K562 (cell line): ENCODE measurements around the gene SCRN1. TPM values are rescaled to one million over a fixed set of nuclear protein-coding genes. Genes with fewer than 3 reads are reported as not detected.
A peak's percentile ranks its signal among the peaks of the same experiment; 100 is the strongest.

ENCODE experiments used
- ATAC-seq: fragments of 200-7000 bp; cut with Tn5 transposase; 3 replicates; pipeline ENCODE4 v1.9.1; 2020; ENCODE audit warnings: moderate library complexity
- Bru-seq: library from RNA; stranded (reverse); fragments of 400-500 nt; gene quantifications from one replicate; lab custom pipeline; 2021; lab: Mats Ljungman, UMichigan
- BruChase-seq, 2 experiments: library from RNA; stranded (reverse); fragments of 400-500 nt; gene quantifications; one replicate each; lab custom pipeline; 2021; lab: Mats Ljungman, UMichigan
- BruUV-seq: library from RNA; stranded (reverse); fragments of 400-500 nt; replicated peaks from 2 replicates; lab custom pipeline; 2021; lab: Mats Ljungman, UMichigan
- CTCF ChIA-PET: fragments of 300-600 bp; formaldehyde crosslinking; extraction: SDS; loops from one replicate; lab custom pipeline; 2021; ENCODE audit warnings: low intra/inter-chr PET ratio; lab: Yijun Ruan, JAX
- POLR2A ChIA-PET: fragments of 300-600, 350-650 bp; sonication (Branson Sonifier 250); formaldehyde crosslinking; extraction: SDS; loops from one replicate; lab custom pipeline; 2021; ENCODE audit warnings: antibody characterized with exemption, inconsistent platforms; lab: Yijun Ruan, JAX
- DNase-seq, 4 experiments: peaks; one replicate each; pipeline versions ENCODE4 v3.0.0 to v3.0.0-alpha.2; 2011 to 2018; ENCODE audit warnings: low spot score in 3 of 4, mixed read lengths in 3 of 4; ENCODE audit errors: extremely low read depth in 1 of 4
- FAIRE-seq: peaks from 2 replicates; lab custom pipeline; 2011; peaks lifted over from hg19 to GRCh38; lab: Jason Lieb, UNC
- H2AFZ ChIP-seq: 2 replicates; pipeline ENCODE4 v1.6.0; 2011; ENCODE audit warnings: low read depth, low read length, control low read depth, inconsistent platforms
- H3K27ac ChIP-seq: fragments of 200-600 bp; 3 replicates; pipeline ENCODE4 v1.8.0; 2011; ENCODE audit warnings: low read depth, mild to moderate bottlenecking, control low read depth, inconsistent platforms, low read length, moderate library complexity, mixed read lengths; ENCODE audit errors: extremely low read depth
- H3K27me3 ChIP-seq, 2 experiments: fragments of 300-600 bp in 1 of 2; 2 replicates in 1 of 2; 3 replicates in 1 of 2; pipeline versions ENCODE4 v1.6.0 to v1.8.0; 2011; ENCODE audit warnings: inconsistent platforms in 2 of 2, low read length in 2 of 2, mild to moderate bottlenecking in 1 of 2, mixed read lengths in 1 of 2, moderate library complexity in 1 of 2; ENCODE audit not compliant: control insufficient read depth in 2 of 2, insufficient read depth in 2 of 2
- H3K36me3 ChIP-seq: fragments of 300-600 bp; 3 replicates; pipeline ENCODE4 v1.8.0; 2011; ENCODE audit warnings: mild to moderate bottlenecking, low read length, inconsistent platforms; ENCODE audit not compliant: control insufficient read depth, insufficient read depth
- H3K4me1 ChIP-seq, 2 experiments: fragments of 200-600 bp in 1 of 2; replicated peaks in 1 of 2; 2 replicates in 1 of 2; 3 replicates in 1 of 2; pipeline versions ENCODE4 v1.5.1 to v1.8.0; 2011; ENCODE audit warnings: inconsistent platforms in 2 of 2, low read length in 2 of 2, mild to moderate bottlenecking in 1 of 2, mixed read lengths in 1 of 2, moderate library complexity in 1 of 2; ENCODE audit not compliant: control insufficient read depth in 2 of 2, insufficient read depth in 2 of 2
- H3K4me2 ChIP-seq: 2 replicates; pipeline ENCODE4 v1.6.1; 2011; ENCODE audit warnings: low read length, control low read depth, inconsistent platforms, mixed read lengths; ENCODE audit not compliant: insufficient read depth
- H3K4me3 ChIP-seq: fragments of 200-600 bp; sonication (generic), shearing (Covaris generic); 2 replicates; pipeline ENCODE4 v1.5.1; 2016; ENCODE audit warnings: control low read depth, inconsistent platforms
- H3K79me2 ChIP-seq: fragments of 200-600 bp; 3 replicates; pipeline ENCODE4 v1.8.0; 2011; ENCODE audit warnings: low read length, inconsistent platforms; ENCODE audit not compliant: control insufficient read depth, insufficient read depth
- H3K9ac ChIP-seq, 2 experiments: 2 replicates each; pipeline versions ENCODE4 v1.6.0 to v1.6.1; 2011; ENCODE audit warnings: low read depth in 2 of 2, low read length in 2 of 2, control low read depth in 1 of 2, inconsistent platforms in 1 of 2, mild to moderate bottlenecking in 1 of 2, mixed read lengths in 1 of 2; ENCODE audit not compliant: insufficient read depth in 1 of 2
- H3K9me1 ChIP-seq: one replicate; pipeline ENCODE4 v1.6.0; 2011; ENCODE audit warnings: inconsistent platforms, mild to moderate bottlenecking, low read length, moderate library complexity; ENCODE audit not compliant: control insufficient read depth, insufficient read depth
- H3K9me3 ChIP-seq: replicated peaks from 2 replicates; pipeline ENCODE4 v1.5.1; 2011; ENCODE audit warnings: low read depth, low read length, inconsistent platforms; ENCODE audit not compliant: control insufficient read depth, insufficient read depth
- H4K20me1 ChIP-seq: replicated peaks from 2 replicates; pipeline ENCODE4 v1.6.1; 2011; ENCODE audit warnings: low read length, inconsistent platforms, mixed read lengths; ENCODE audit not compliant: control insufficient read depth, insufficient read depth
- CBX2 ChIP-seq: fragments of 200-600 bp; sonication (generic); IDR thresholded peaks from one replicate; pipeline ENCODE4 v1.6.1; 2012; ENCODE audit warnings: mild to moderate bottlenecking, low read length, inconsistent platforms; ENCODE audit not compliant: insufficient read depth, poor library complexity, severe bottlenecking
- CEBPG ChIP-seq, 3 experiments: fragments of 200-800 bp in 1 of 3; sonication (Bioruptor generic) in 1 of 3; sonication (generic) in 1 of 3; formaldehyde crosslinking in 1 of 3; IDR thresholded peaks in 2 of 3; conservative IDR thresholded peaks in 1 of 3; 2 replicates each; pipeline versions ENCODE4 v1.6.1 to v1.8.0; 2016 to 2022; ENCODE audit warnings: missing compliant biosample characterization in 2 of 3, missing genetic modification characterization in 2 of 3, mild to moderate bottlenecking in 1 of 3, missing genetic modification reagents in 1 of 3
- IFI16 ChIP-seq: fragments of 250-450 bp; sonication (Bioruptor Pico); IDR thresholded peaks from 2 replicates; pipeline ENCODE4 v2.1.2; 2022; ENCODE audit warnings: mild to moderate bottlenecking, inconsistent platforms
- RCOR1 ChIP-seq, 2 experiments: IDR thresholded peaks; 2 replicates each; pipeline ENCODE4 v1.6.1; 2012; ENCODE audit warnings: low read depth in 2 of 2, low read length in 2 of 2, borderline replicate concordance in 1 of 2, improper control_type of control experiment in 1 of 2
- SIN3A ChIP-seq, 2 experiments: fragments of 150-350 bp in 1 of 2; IDR thresholded peaks; 2 replicates each; pipeline ENCODE4 v1.6.1; 2011 to 2016; ENCODE audit warnings: borderline replicate concordance in 2 of 2, low read depth in 2 of 2, low read length in 2 of 2, mild to moderate bottlenecking in 2 of 2, moderate library complexity in 2 of 2; ENCODE audit not compliant: control insufficient read depth in 1 of 2
- WGBS: fragments of 100-300 bp; shearing (Covaris generic); methylation state at CpG from one replicate; pipeline ENCODE4 v1.1.6; 2016; ENCODE audit warnings: low coverage, mixed read lengths; ENCODE audit not compliant: insufficient coverage; ENCODE audit errors: missing lambda C conversion rate; 5-methylcytosine and 5-hydroxymethylcytosine counted together
- in situ Hi-C: fragments of 300-500 bp; cut with MboI; formaldehyde crosslinking; loops from 4 replicates; pipeline ENCODE4 v1.15.0; 2018; ENCODE audit warnings: inconsistent platforms, mixed read lengths
- intact Hi-C: fragments of 100-400 bp; cut with micrococcal nuclease; formaldehyde crosslinking; loops from 2 replicates; pipeline ENCODE4 v1.14.2; 2022
- long read RNA-seq, 3 experiments: library from polyadenylated mRNA in 2 of 3; library from RNA in 1 of 3; unstranded in 2 of 3; stranded (forward) in 1 of 3; transcript quantifications; one replicate each; pipeline ENCODE4 v2.0.0, GENCODE V29; 2019 to 2022
- polyA minus RNA-seq, 3 experiments: library from RNA; depleted of rRNA, polyadenylated mRNA; stranded (reverse); fragments of >200 nt; gene quantifications; 2 replicates each; pipeline ENCODE4 v1.2.3, GENCODE V29; 2011
- polyA plus RNA-seq, 8 experiments: library from polyadenylated mRNA; depleted of rRNA in 4 of 8; stranded (reverse) in 5 of 8; unstranded in 3 of 8; fragments of >200 nt; fragmentation: Nextera tagmentation in 2 of 8; fragmentation: Illumina TruSeq in 1 of 8; extraction: Ambion mirVana in 2 of 8; extraction: Trizol in 1 of 8; gene quantifications; 2 replicates each; pipeline versions ENCODE4 v1.2.1 to v1.2.3, GENCODE V29; 2011 to 2014; ENCODE audit warnings: inconsistent platforms in 1 of 8, missing spikeins in 1 of 8
- total RNA-seq, 7 experiments: library from RNA; depleted of rRNA in 6 of 7; stranded (reverse); fragments of >200 nt in 6 of 7; fragmentation: Illumina TruSeq in 2 of 7; extraction: Trizol in 2 of 7; gene quantifications; 2 replicates each; pipeline versions ENCODE4 v1.2.1 to v1.2.3, GENCODE V29; 2011 to 2021; ENCODE audit warnings: low replicate concordance in 1 of 7

The SCRN1 gene
- total RNA-seq (2011; cell fraction: chromatin; rRNA removed; ENCODE audit: low replicate concordance): 0.07 and 0.35 TPM in 2 replicates
- total RNA-seq (2011; cell fraction: nucleolus; rRNA removed): under 0.01 and 0.13 TPM in 2 replicates
- total RNA-seq (2011; cell fraction: nucleoplasm; rRNA removed): 0.23 and 0.37 TPM in 2 replicates
- total RNA-seq (2014; rRNA removed) (0.16 and 1.4 TPM in 2 replicates), total RNA-seq (2014; rRNA removed; fragmentation: Illumina TruSeq; extraction: Trizol) (0.15 and 0.19 TPM in 2 replicates), total RNA-seq (2015; rRNA removed; fragmentation: Illumina TruSeq; extraction: Trizol) (0.18 and 0.34 TPM in 2 replicates), total RNA-seq (2021) (0.33 and 0.49 TPM in 2 replicates), polyA plus RNA-seq (2011; rRNA removed) (0.15 and 0.60 TPM in 2 replicates), polyA plus RNA-seq (2014; fragmentation: Illumina TruSeq; extraction: Trizol) (0.13 and 0.24 TPM in 2 replicates), polyA plus RNA-seq (2014; fragmentation: Nextera tagmentation; extraction: Ambion mirVana) (under 1 TPM; 0.20 to 0.34 TPM), polyA plus RNA-seq (2014; rRNA removed) (0.09 and 0.20 TPM in 2 replicates), polyA minus RNA-seq (2011; rRNA and poly(A)+ RNA removed) (0.18 and 0.51 TPM in 2 replicates), Bru-seq, nascent RNA (percentile 23 among the genes with signal in this experiment), BruChase-seq, experiment 1, labeled RNA remaining after a 2-hour chase (percentile 44 among the genes with signal in this experiment), BruChase-seq, experiment 2, labeled RNA remaining after a 6-hour chase (percentile 43 among the genes with signal in this experiment)
- 0.10 and 0.24 TPM in 2 replicates for polyA plus RNA-seq (2011; cell fraction: cytosol; rRNA removed)
- 0.06 and 0.28 TPM in 2 replicates for polyA plus RNA-seq (2011; cell fraction: nucleus; rRNA removed)
- 0.14 and 0.19 TPM in 2 replicates for polyA plus RNA-seq (2012)
- polyA minus RNA-seq (2011; cell fraction: cytosol; rRNA and poly(A)+ RNA removed): 0.57 and 1.2 TPM in 2 replicates
- 0.11 TPM in 1 of 2 replicates, not detected in the other for polyA minus RNA-seq (2011; cell fraction: nucleus; rRNA and poly(A)+ RNA removed)
- long read RNA-seq, experiment 1, partial matches to known transcripts: 0 of 2 reads
- long read RNA-seq, experiment 1, other reads (novel, unspliced or antisense): 2 of 2 reads
- long read RNA-seq, experiment 2, partial matches to known transcripts: 0 of 1 reads
- long read RNA-seq, experiment 2, other reads (novel, unspliced or antisense): 1 of 1 reads
- long read RNA-seq, experiment 3: 0 reads

GRCh38 chr7:29989257-29989995, at the start of gene SCRN1:
Gene SCRN1 (minus strand): TSS chr7:29989801. CDS start chr7:29969067, 20,734 bp downstream.
- 53% methylated on average over 38 of the region's 79 CpGs for WGBS
- no peak; the same call in 1 of the 3 replicates for ATAC-seq
- H3K27ac ChIP-seq: no peak within 1 kb of the TSS
- no peak for TF ChIP-seq CEBPG (CRISPR knock-in tag; IDR thresholded peaks at IDR 0.05)
- TF ChIP-seq CEBPG (tag; conservative IDR thresholded peaks at IDR 0.05 in 1 of 2, IDR thresholded peaks at IDR 0.05 in 1 of 2): no peak
- no peak for TF ChIP-seq RCOR1 (IDR thresholded peaks at IDR 0.05; ENCODE audit: borderline replicate concordance in 1 of 2, low read depth in 2 of 2, low read length in 2 of 2)
- no peak for TF ChIP-seq SIN3A (IDR thresholded peaks at IDR 0.05; ENCODE audit: borderline replicate concordance in 2 of 2, control insufficient read depth in 1 of 2, low read depth in 2 of 2, low read length in 2 of 2)
- TF ChIP-seq IFI16 (CRISPR knock-in tag): no peak
- TF ChIP-seq CBX2: no peak

More at GRCh38 chr7:29989257-29989995, at the start of gene SCRN1:
- H3K79me2 ChIP-seq: no peaks in the 10 kb centered on the region
- H3K4me1 ChIP-seq: peaks cover 0 to 6% of the 10 kb centered on the region in 2 experiments; a peak in 2 of 5 replicates
- H3K36me3 ChIP-seq: no peaks in the 10 kb centered on the region
- peak within 1 kb of the TSS; percentile 15; the same call in 1 of the 2 replicates for H3K4me3 ChIP-seq
- POLR2A ChIA-PET: no interaction called here
- peaks cover 2 to 8% of the 10 kb centered on the region in 2 experiments; a peak in 2 of 5 replicates for H3K27me3 ChIP-seq
- H2AFZ ChIP-seq: no peak within 1 kb of the TSS
- H3K9ac ChIP-seq: no peak within 1 kb of the TSS
- H3K4me2 ChIP-seq: no peak within 1 kb of the TSS
- H4K20me1 ChIP-seq: no peaks in the 10 kb centered on the region
- in situ Hi-C loops (no loop called here), intact Hi-C loops (no loop called here)
- DNase-seq: peak in 2 of 4 experiments; percentile 30 to 32
- H3K9me1 ChIP-seq: no peaks in the 10 kb centered on the region
- no peaks in the 10 kb centered on the region; the same call in 1 of the 2 replicates for H3K9me3 ChIP-seq
- CTCF ChIA-PET: no interaction called here
- no peak for FAIRE-seq
- BruUV-seq: no TSS peak
